Stimulated activated CD8-positive, alpha-beta memory T cell treated with anti-CD3 and anti-CD28 coated beads, Interleukin-7, amount 100 ng/mL, for 24 hours (primary cell): ENCODE measurements around the gene JAG2.

ENCODE experiments used
- DNase-seq: peaks from one replicate; pipeline ENCODE4 v3.0.0-alpha.2; 2020; ENCODE audit warnings: low read depth

The JAG2 gene

GRCh38 chr14:105168496-105168978, at the start of gene JAG2:
Gene JAG2 (minus strand): TSS chr14:105168776. CDS start chr14:105168420, 356 bp downstream.
- DNase-seq: no peak

- no peak for DNase-seq
Measured at GRCh38 chr14:105217774-105218173, 49.2 kb upstream of the JAG2 start.

GRCh38 chr14:105216490-105217247, 48.1 kb upstream of the JAG2 start:
- no peak for DNase-seq

- DNase-seq: no peak
Measured at GRCh38 chr14:105215602-105216001, 47.0 kb upstream of the JAG2 start.

GRCh38 chr14:105214324-105214915, 45.8 kb upstream of the JAG2 start:
- DNase-seq: no peak

GRCh38 chr14:105213361-105213760, 44.8 kb upstream of the JAG2 start:
- no peak for DNase-seq

- no peak for DNase-seq
Measured at GRCh38 chr14:105212541-105213300, 44.1 kb upstream of the JAG2 start.

- DNase-seq: no peak
Measured at GRCh38 chr14:105211758-105212089, 43.1 kb upstream of the JAG2 start.

- DNase-seq: no peak
Measured at GRCh38 chr14:105211086-105211757, 42.6 kb upstream of the JAG2 start.

- no peak for DNase-seq
Measured at GRCh38 chr14:105210266-105211025, 41.9 kb upstream of the JAG2 start.

GRCh38 chr14:105209646-105210045, 41.1 kb upstream of the JAG2 start:
- DNase-seq: no peak

GRCh38 chr14:105209091-105209490, 40.5 kb upstream of the JAG2 start:
- no peak for DNase-seq

GRCh38 chr14:105208738-105209075, 40.1 kb upstream of the JAG2 start:
- DNase-seq: no peak

GRCh38 chr14:105207996-105208737, 39.6 kb upstream of the JAG2 start:
- no peak for DNase-seq

GRCh38 chr14:105207460-105207901, 38.9 kb upstream of the JAG2 start:
- DNase-seq: no peak

- DNase-seq: no peak
Measured at GRCh38 chr14:105206873-105207272, 38.3 kb upstream of the JAG2 start.

- no peak for DNase-seq
Measured at GRCh38 chr14:105205673-105206208, 37.2 kb upstream of the JAG2 start.

GRCh38 chr14:105204931-105205672, 36.5 kb upstream of the JAG2 start:
- DNase-seq: no peak

- DNase-seq: no peak
Measured at GRCh38 chr14:105204206-105204930, 35.8 kb upstream of the JAG2 start.
